T-helper 2 cell (primary cell): ENCODE measurements around the gene NLGN1.
"Not testable (repeated sequence)": the region's sequence is repeated elsewhere in the genome, so short reads cannot be mapped to it uniquely, and the experiment has no call there.

Experiments used
- DNase-seq, 5 experiments: peaks; one replicate each; pipeline versions ENCODE4 v3.0.0 to v3.0.0-alpha.2; 2012 to 2022
- total RNA-seq, 2 donors: gene quantifications; one replicate each; lab custom pipeline; 2026; lab: John Stamatoyannopoulos, UW

NLGN1 gene
- total RNA-seq = 0 to 0.27 reads per million in 2 donors

DNA sequence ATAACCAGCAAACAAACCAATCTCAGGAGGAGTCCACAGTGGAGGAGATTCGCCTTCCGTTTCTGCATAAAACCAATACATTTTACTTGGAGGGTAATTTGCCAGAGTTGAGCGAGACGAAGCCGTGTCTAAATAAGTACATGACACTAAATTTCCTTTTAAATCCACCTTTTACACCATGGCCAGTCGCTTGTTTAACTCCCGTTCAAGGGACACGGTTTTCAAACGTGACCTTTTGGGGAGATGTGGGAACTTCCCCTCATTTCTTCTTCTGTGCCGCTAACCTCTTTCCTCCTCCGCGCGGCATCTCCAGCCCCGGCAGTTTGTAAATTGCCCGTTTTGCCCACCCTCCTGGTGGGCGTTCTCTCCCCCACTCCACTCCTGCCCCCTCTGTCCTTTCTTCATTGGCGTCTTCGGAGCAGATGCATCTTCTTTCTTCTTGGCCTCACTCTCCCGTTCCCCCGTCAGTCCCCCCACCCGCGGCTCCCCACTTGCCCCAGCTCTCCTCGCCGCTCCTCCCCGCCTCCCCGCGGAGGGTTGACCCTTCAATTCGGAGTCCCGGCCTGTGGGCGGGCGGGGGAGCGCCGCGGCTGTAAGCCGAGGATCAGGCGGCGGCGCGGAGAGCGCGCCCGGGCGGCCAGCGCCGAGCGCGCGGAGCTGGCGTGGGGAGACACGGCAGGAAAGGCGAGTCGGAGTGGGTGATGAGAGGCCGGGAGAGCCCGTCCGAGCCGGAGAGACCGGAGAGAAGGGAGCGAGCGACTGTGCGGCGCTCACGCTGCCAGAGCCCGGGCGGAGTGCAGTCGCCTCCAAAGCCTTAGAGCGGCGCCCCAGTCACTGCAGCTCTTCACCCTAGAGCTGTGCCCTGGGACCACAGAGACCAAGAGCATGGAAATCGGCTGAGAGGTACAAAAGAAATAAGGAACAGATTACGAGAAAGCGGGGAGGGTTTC lies at the start of gene NLGN1:
NLGN1 (plus strand) TSS at position 584 of the 950 bp plus-strand sequence.
- DNase-seq = peak in 1 of 5 experiments; percentile 8

GRCh38 chr3:173351886-173352285 lies 45.7 kb upstream of the NLGN1 start:
- no peak for DNase-seq

DNA sequence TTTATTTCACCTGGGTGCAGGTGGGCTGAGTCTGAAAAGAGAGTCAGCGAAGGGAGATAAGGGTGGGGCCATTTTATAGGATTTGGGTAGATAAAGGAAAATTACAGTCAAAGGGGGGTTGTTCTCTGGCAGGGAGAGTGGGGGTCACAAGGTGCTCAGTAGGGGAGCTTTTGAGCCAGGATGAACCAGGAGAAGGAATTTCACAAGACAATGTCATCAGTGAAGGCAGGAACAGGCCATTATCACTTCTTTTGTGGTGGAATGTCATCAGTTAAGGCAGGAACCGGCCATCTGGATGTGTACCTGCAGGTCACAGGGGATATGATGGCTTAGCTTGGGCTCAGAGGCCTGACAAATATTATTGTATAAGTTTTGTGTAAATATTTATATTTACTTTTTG lies 44.4 kb upstream of the NLGN1 start:
- DNase-seq = not testable (repeated sequence)

GRCh38 chr3:173354124-173354523 lies 43.4 kb upstream of the NLGN1 start:
- no peak for DNase-seq

GRCh38 chr3:173371848-173372487 lies 25.6 kb upstream of the NLGN1 start:
- DNase-seq = no peak

GRCh38 chr3:173380681-173381080 lies 16.9 kb upstream of the NLGN1 start:
- DNase-seq = no peak

DNA sequence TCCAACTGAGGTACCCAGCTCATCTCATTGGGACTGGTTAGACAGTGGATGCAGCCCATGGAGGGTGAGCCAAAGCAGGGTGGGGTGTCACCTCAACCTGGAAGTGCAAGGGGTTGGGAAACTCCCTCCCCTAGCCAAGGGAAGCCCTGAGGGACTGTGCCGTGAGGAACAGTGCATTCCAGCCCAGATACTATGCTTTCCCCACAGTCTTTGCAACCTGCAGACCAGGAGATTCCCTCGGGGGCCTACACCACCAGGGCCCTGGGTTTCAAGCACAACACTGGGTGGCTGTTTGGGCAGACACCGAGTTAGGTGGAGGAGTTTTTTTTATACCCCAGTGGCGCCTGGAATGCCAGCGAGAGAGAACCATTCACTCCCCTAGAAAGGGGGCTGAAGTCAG lies 15.6 kb upstream of the NLGN1 start:
- not testable (repeated sequence) for DNase-seq

GRCh38 chr3:173395073-173395411 lies 2.5 kb upstream of the NLGN1 start:
- no peak for DNase-seq

GRCh38 chr3:173395412-173396181 lies 1.9 kb upstream of the NLGN1 start:
- DNase-seq = peak in 3 of 5 experiments; percentile 3 to 90 (median 17)

GRCh38 chr3:173396191-173397041 lies 1.1 kb upstream of the NLGN1 start:
- peak in 1 of 5 experiments; percentile 3 for DNase-seq

DNA sequence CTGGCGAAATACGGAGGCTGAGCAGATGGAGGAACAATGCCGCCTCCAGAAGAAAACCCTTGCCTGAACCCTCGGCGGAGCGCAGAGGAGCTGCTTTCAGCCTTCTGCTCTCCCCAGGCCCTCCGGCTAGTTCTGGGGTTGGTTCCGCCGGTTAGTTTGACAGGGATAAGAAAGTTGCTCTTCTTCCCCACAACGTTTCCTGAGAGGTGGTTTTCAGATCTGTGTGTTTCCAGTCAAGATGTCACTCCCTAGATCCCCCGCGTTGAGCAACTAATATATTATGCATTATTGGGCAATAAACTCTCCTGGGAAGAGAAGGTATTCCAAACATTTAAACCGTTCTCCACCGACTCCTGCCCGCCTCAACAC lies 551 bp downstream of the NLGN1 start:
- no peak for DNase-seq

GRCh38 chr3:173399044-173399443 lies 1.5 kb downstream of the NLGN1 start:
- no peak for DNase-seq

GRCh38 chr3:173401369-173401768 lies 3.8 kb downstream of the NLGN1 start:
- no peak for DNase-seq

DNA sequence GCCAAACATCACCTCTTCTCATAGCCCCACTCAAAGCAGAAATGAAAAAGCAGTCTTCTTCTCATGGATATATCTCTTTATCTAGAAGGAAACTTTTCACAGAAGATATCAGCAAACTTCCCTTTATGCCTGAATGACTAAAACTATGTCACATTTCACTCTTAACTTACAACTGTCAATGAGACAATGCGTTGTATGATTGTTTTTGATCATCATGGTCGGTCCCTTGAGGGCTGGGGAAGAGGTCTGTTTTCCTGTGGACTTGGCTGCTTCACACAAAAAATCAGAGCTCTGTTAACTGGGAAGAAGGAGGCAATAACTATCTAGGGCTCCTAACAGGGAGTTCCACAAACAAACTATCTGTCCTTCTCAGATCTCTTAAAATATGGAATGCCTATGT lies 5.1 kb downstream of the NLGN1 start:
- no peak for DNase-seq

DNA sequence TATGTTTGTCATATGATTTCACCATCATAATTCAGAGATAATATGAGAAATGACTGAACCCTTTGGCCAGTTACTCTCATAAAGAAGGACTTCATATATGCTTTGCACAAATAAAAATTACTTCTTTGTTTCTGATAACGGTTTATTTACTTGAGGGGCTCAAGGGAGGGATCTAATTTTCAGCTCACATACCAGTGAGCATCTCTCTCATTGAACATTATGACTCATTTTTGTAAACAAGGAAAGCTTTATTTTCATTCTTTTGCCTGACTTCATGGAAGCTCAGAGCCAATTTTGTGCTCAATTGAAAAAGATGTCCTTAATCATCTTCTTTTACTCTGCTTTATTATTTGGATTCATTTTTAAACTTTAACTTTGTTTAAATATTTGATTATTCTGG lies 5.8 kb downstream of the NLGN1 start:
- no peak for DNase-seq

- no peak for DNase-seq
Measured at GRCh38 chr3:173404156-173404555, 6.6 kb downstream of the NLGN1 start.

GRCh38 chr3:173410436-173410835 lies 12.9 kb downstream of the NLGN1 start:
- DNase-seq = no peak

GRCh38 chr3:173410849-173411248 lies 13.3 kb downstream of the NLGN1 start:
- DNase-seq = no peak

GRCh38 chr3:173411375-173411973 lies 13.9 kb downstream of the NLGN1 start:
- no peak for DNase-seq

DNA sequence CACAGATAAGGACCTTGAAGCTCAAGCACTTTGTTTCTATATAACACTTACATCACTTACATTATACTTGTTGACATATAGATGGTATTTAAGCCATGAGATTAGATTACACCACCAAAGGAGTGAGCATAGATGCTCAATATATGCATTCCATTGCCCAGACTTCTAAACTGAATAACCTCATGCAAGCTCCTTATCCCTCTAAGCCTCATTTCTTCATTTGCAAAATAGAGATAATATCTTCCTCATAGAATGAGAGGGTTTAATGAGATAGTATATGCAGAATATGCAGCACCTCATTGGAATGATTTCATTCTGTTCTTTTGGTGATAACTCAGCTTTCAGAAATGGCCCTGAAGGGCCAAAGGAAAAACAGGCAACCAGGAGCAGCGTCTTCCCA lies 18.5 kb downstream of the NLGN1 start:
- DNase-seq = no peak

DNA sequence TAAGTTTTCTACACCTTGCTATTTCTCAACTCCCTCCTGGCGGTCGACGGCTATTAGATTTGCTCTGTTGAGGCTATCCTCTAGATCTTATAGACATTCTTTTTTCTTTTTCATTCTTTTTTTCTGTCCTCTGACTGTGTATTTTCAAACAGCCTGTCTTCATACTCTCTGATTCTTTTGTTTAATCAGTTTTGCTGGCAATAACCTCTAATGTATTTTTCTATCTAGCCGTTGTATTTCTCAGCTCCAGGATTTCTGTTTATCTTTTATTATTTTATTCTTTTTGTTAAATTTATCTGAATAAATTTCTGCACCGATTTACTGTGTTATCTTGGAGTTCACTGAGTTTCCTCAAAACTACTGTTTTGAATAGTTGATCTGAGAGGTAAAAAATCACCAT lies 31.5 kb downstream of the NLGN1 start:
- DNase-seq = no peak

- DNase-seq = no peak
Measured at GRCh38 chr3:173429527-173429926, 32.0 kb downstream of the NLGN1 start.
